H9 (cell line): ENCODE results near the gene SNRPB2. TPM values are rescaled to one million over a fixed set of nuclear protein-coding genes. Genes with fewer than 3 reads are reported as not detected.

ENCODE experiments used
- DNase-seq: peaks from one replicate; pipeline ENCODE4 v3.0.0-alpha.2; 2017
- H2AFZ ChIP-seq: one replicate; pipeline ENCODE4 v1.6.1; 2013; ENCODE audit warnings: mild to moderate bottlenecking, low read length, control low read depth, moderate library complexity
- H2AK5ac ChIP-seq: 2 replicates; pipeline ENCODE4 v1.6.1; 2013; ENCODE audit warnings: low read length, control low read depth, mixed read lengths; ENCODE audit not compliant: insufficient read length
- H2BK120ac ChIP-seq: one replicate; pipeline ENCODE4 v1.6.1; 2013; ENCODE audit warnings: low read depth, mild to moderate bottlenecking, low read length, control low read depth, inconsistent platforms; ENCODE audit not compliant: poor library complexity, severe bottlenecking
- H2BK12ac ChIP-seq: 2 replicates; pipeline ENCODE4 v1.6.1; 2013; ENCODE audit warnings: low read length, control low read depth, mixed read lengths, low read depth; ENCODE audit not compliant: insufficient read length
- H2BK15ac ChIP-seq: 2 replicates; pipeline ENCODE4 v1.6.1; 2013; ENCODE audit warnings: low read depth, low read length, control low read depth
- H2BK20ac ChIP-seq: one replicate; pipeline ENCODE4 v1.6.1; 2013; ENCODE audit warnings: low read depth, mild to moderate bottlenecking, low read length, control low read depth, inconsistent platforms; ENCODE audit not compliant: poor library complexity, severe bottlenecking
- H2BK5ac ChIP-seq: 2 replicates; pipeline ENCODE4 v1.6.1; 2013; ENCODE audit warnings: low read length, control low read depth, mixed read lengths; ENCODE audit not compliant: insufficient read length
- H3K14ac ChIP-seq: 2 replicates; pipeline ENCODE4 v1.6.1; 2013; ENCODE audit warnings: low read length, control low read depth; ENCODE audit not compliant: insufficient read depth
- H3K18ac ChIP-seq: 2 replicates; pipeline ENCODE4 v1.6.1; 2013; ENCODE audit warnings: low read depth, mild to moderate bottlenecking, mixed read lengths, low read length, control low read depth; ENCODE audit not compliant: insufficient read length
- H3K23ac ChIP-seq: 2 replicates; pipeline ENCODE4 v1.6.1; 2013; ENCODE audit warnings: low read length, control low read depth, mixed read lengths, low read depth; ENCODE audit not compliant: insufficient read length
- H3K23me2 ChIP-seq: 2 replicates; pipeline ENCODE4 v1.6.1; 2013; ENCODE audit warnings: low read depth, mild to moderate bottlenecking, mixed read lengths, low read length, control low read depth; ENCODE audit not compliant: insufficient read length, poor library complexity, severe bottlenecking
- H3K27ac ChIP-seq: 2 replicates; pipeline ENCODE4 v1.5.1; 2013; ENCODE audit warnings: low read length, control low read depth, mixed read lengths, low read depth; ENCODE audit not compliant: insufficient read length
- H3K27me3 ChIP-seq: 2 replicates; pipeline ENCODE4 v1.6.1; 2013; ENCODE audit warnings: low read length, control low read depth, inconsistent platforms; ENCODE audit not compliant: insufficient read depth
- H3K4ac ChIP-seq: 2 replicates; pipeline ENCODE4 v1.6.1; 2013; ENCODE audit warnings: low read depth, mild to moderate bottlenecking, control low read depth, inconsistent platforms, low read length, moderate library complexity
- H3K4me1 ChIP-seq: 2 replicates; pipeline ENCODE4 v1.6.1; 2013; ENCODE audit warnings: low read length, control low read depth, inconsistent platforms; ENCODE audit not compliant: insufficient read depth
- H3K4me2 ChIP-seq: 2 replicates; pipeline ENCODE4 v1.6.1; 2013; ENCODE audit warnings: low read length, control low read depth, mixed read lengths; ENCODE audit not compliant: insufficient read length, insufficient read depth
- H3K56ac ChIP-seq: 2 replicates; pipeline ENCODE4 v1.6.1; 2013; ENCODE audit warnings: low read depth, mild to moderate bottlenecking, mixed read lengths, low read length, control low read depth; ENCODE audit not compliant: insufficient read length
- H3K79me1 ChIP-seq: 2 replicates; pipeline ENCODE4 v1.6.1; 2013; ENCODE audit warnings: low read depth, mild to moderate bottlenecking, moderate library complexity, low read length, control low read depth, inconsistent platforms; ENCODE audit not compliant: insufficient read depth, poor library complexity, severe bottlenecking
- H3K79me2 ChIP-seq: 2 replicates; pipeline ENCODE4 v1.6.1; 2013; ENCODE audit warnings: low read length, control low read depth, inconsistent platforms; ENCODE audit not compliant: insufficient read depth
- H3K9ac ChIP-seq: 2 replicates; pipeline ENCODE4 v1.6.1; 2013; ENCODE audit warnings: low read length, control low read depth, mixed read lengths; ENCODE audit not compliant: insufficient read length; ENCODE audit errors: extremely low read depth
- H3K9me3 ChIP-seq: one replicate; pipeline ENCODE4 v1.6.1; 2013; ENCODE audit warnings: low read depth, low read length, inconsistent platforms; ENCODE audit not compliant: control insufficient read depth
- H3T11ph ChIP-seq: one replicate; pipeline ENCODE4 v1.6.1; 2013; ENCODE audit warnings: mild to moderate bottlenecking, low read length, control low read depth, inconsistent platforms
- H4K20me1 ChIP-seq: one replicate; pipeline ENCODE4 v1.6.1; 2013; ENCODE audit not compliant: control insufficient read depth, insufficient read length, insufficient read depth
- H4K5ac ChIP-seq: 2 replicates; pipeline ENCODE4 v1.6.1; 2013; ENCODE audit warnings: low read depth, mild to moderate bottlenecking, mixed read lengths, low read length, control low read depth; ENCODE audit not compliant: insufficient read length
- H4K8ac ChIP-seq: replicated peaks from 2 replicates; pipeline ENCODE4 v1.6.1; 2013; ENCODE audit warnings: low read length, control low read depth, mixed read lengths, low read depth; ENCODE audit not compliant: insufficient read length
- H4K91ac ChIP-seq: 2 replicates; pipeline ENCODE4 v1.6.1; 2013; ENCODE audit warnings: low read depth, mild to moderate bottlenecking, moderate library complexity, mixed read lengths, low read length, control low read depth; ENCODE audit not compliant: insufficient read length
- H3K27ac Mint-ChIP-seq, 3 experiments: 2 replicates in 2 of 3; 3 replicates in 1 of 3; pipeline ENCODE4 v1.8.0; 2020 to 2021; ENCODE audit warnings: mixed read lengths in 3 of 3, mild to moderate bottlenecking in 1 of 3, moderate library complexity in 1 of 3
- H3K27me3 Mint-ChIP-seq: 2 replicates; pipeline ENCODE4 v1.8.0; 2021; ENCODE audit warnings: low read depth, mild to moderate bottlenecking, moderate library complexity, mixed read lengths
- H3K36me3 Mint-ChIP-seq, 3 experiments: 2 replicates in 2 of 3; 3 replicates in 1 of 3; pipeline ENCODE4 v1.8.0; 2020 to 2021; ENCODE audit warnings: low read depth in 3 of 3, mixed read lengths in 3 of 3; ENCODE audit not compliant: insufficient read depth in 1 of 3
- H3K4me1 Mint-ChIP-seq, 2 experiments: 2 replicates each; pipeline ENCODE4 v1.8.0; 2020; ENCODE audit warnings: mixed read lengths in 2 of 2
- H3K4me3 Mint-ChIP-seq, 2 experiments: 2 replicates in 1 of 2; 3 replicates in 1 of 2; pipeline ENCODE4 v1.8.0; 2020 to 2021; ENCODE audit warnings: mild to moderate bottlenecking in 2 of 2, mixed read lengths in 2 of 2, moderate library complexity in 1 of 2
- H3K9me3 Mint-ChIP-seq, 2 experiments: 2 replicates in 1 of 2; 3 replicates in 1 of 2; pipeline ENCODE4 v1.8.0; 2020; ENCODE audit warnings: mild to moderate bottlenecking in 2 of 2, mixed read lengths in 2 of 2, moderate library complexity in 1 of 2
- CTCF ChIP-seq: fragments of 200-600 bp; sonication (generic); conservative IDR thresholded peaks from 3 replicates; pipeline ENCODE4 v1.8.0; 2021; ENCODE audit warnings: antibody characterized with exemption, mild to moderate bottlenecking
- WGBS: extraction: QIAGEN DNeasy Blood & Tissue Kit; methylation state at CpG from one replicate; pipeline ENCODE4 v1.1.7; 2013; ENCODE audit warnings: missing lambda C conversion rate, low lambda C conversion rate, mixed read lengths; ENCODE audit not compliant: insufficient read length; ENCODE audit errors: extremely low coverage; 5-methylcytosine and 5-hydroxymethylcytosine counted together
- total RNA-seq: library from RNA; stranded (reverse); gene quantifications from 2 replicates; pipeline ENCODE4 v1.2.1, GENCODE V29; 2021

Gene SNRPB2
- total RNA-seq, 1 experiment from 2014 or later: 93.2 TPM

- Histone ChIP-seq H3K4me1 (no peaks in the 10 kb centered on the region; the same call in 1 of the 2 replicates), H2BK120ac (no peak within 1 kb of the TSS), H3K27ac (no peak within 1 kb of the TSS), H3K18ac (no peak within 1 kb of the TSS), H3K4ac (no peak within 1 kb of the TSS), H3K4me2 (no peak within 1 kb of the TSS), H2BK15ac (no peak within 1 kb of the TSS), H3K79me1 (no peaks in the 10 kb centered on the region), H3K23ac (no peak within 1 kb of the TSS), H3K27me3 (no peaks in the 10 kb centered on the region), H3K79me2 (no peaks in the 10 kb centered on the region), H3K9ac (no peak within 1 kb of the TSS), H2BK12ac (no peak within 1 kb of the TSS), H3K56ac (no peak within 1 kb of the TSS), H4K20me1 (no peaks in the 10 kb centered on the region), H3T11ph (no peak within 1 kb of the TSS), H3K9me3 (no peaks in the 10 kb centered on the region), H4K8ac (no peak within 1 kb of the TSS), H2BK5ac (no peak within 1 kb of the TSS), H2AK5ac (no peak within 1 kb of the TSS), H3K23me2 (no peaks in the 10 kb centered on the region), H4K5ac (no peak within 1 kb of the TSS), H2AFZ (no peak within 1 kb of the TSS), H4K91ac (no peak within 1 kb of the TSS), H2BK20ac (no peak within 1 kb of the TSS), H3K14ac (no peak within 1 kb of the TSS)
- DNase-seq: no peak
- Mint-ChIP-seq H3K9me3 (no peaks in the 10 kb centered on the region; a peak in 1 of 5 replicates), H3K27ac (no peak within 1 kb of the TSS), H3K36me3 (peaks cover 0 to 2% (median 0%) of the 10 kb centered on the region in 3 experiments; a peak in 1 of 7 replicates), H3K4me1 (peaks cover 12% of the 10 kb centered on the region in 2 experiments), H3K27me3 (no peaks in the 10 kb centered on the region; the same call in 1 of the 2 replicates), H3K4me3 (no peak within 1 kb of the TSS)
- TF ChIP-seq CTCF: no peak
- no CpG with 5 or more reads among the region's 5 CpGs for WGBS
Observed at GRCh38 chr20:16748308-16748900, 18.6 kb downstream of the SNRPB2 start, which contains the start of gene OTOR. OTOR (plus strand) TSS chr20:16748358; CDS start chr20:16748402, 44 bp downstream.
